ENCODE results near the gene SDSL.

GRCh38 chr12:113397497-113398197 lies 24.5 kb upstream of the SDSL start:
- TF ChIP-seq EP300 (IDR thresholded peaks at IDR 0.05; ENCODE audit: borderline replicate concordance in 1 of 2, control insufficient read depth in 1 of 2, low read depth in 2 of 2, low read length in 2 of 2) (no peak), ATF3 (IDR thresholded peaks at IDR 0.05; ENCODE audit: borderline replicate concordance, extremely low read depth, low read depth, low read length) (no peak), EGR1 (IDR thresholded peaks at IDR 0.05; ENCODE audit: borderline replicate concordance in 1 of 2, low read depth in 2 of 2, low read length in 2 of 2) (no peak), CREM (IDR thresholded peaks at IDR 0.05; ENCODE audit: low read depth) (no peak), CEBPB (IDR thresholded peaks at IDR 0.05; ENCODE audit: borderline replicate concordance in 1 of 2, low read depth in 2 of 2, low read length in 2 of 2) (no peak), TCF12 (IDR thresholded peaks at IDR 0.05; ENCODE audit: low read depth, low read length) (no peak), ZSCAN29 (IDR thresholded peaks at IDR 0.05) (no peak), RCOR1 (conservative IDR thresholded peaks at IDR 0.05; ENCODE audit: low read depth, low read length) (no peak), EZH2 (IDR thresholded peaks at IDR 0.05; ENCODE audit: borderline replicate concordance, control insufficient read depth, low read depth, low read length) (no peak), CTCF (IDR thresholded peaks at IDR 0.05 in 2 of 3, conservative IDR thresholded peaks at IDR 0.05 in 1 of 3; ENCODE audit: control insufficient read depth in 2 of 3, extremely low read depth in 1 of 3, insufficient read depth in 1 of 3, low read depth in 3 of 3, low read length in 3 of 3) (no peak), BMI1 (IDR thresholded peaks at IDR 0.05; ENCODE audit: borderline replicate concordance) (no peak), CHD2 (IDR thresholded peaks at IDR 0.05; ENCODE audit: borderline replicate concordance, low read depth, low read length) (no peak), MTA2 (IDR thresholded peaks at IDR 0.05; ENCODE audit: low read depth) (no peak)
